GM23248 (cell line): Measurements from ENCODE around the gene FREY1. TPM values are rescaled to one million over a fixed set of nuclear protein-coding genes. Genes with fewer than 3 reads are reported as not detected.

Experiments used
- DNase-seq: peaks from one replicate; pipeline ENCODE4 v3.0.0-alpha.2; 2015
- H2AFZ ChIP-seq: fragments of 200-600 bp; sonication (generic); 2 replicates; pipeline ENCODE4 v1.6.1; 2016; ENCODE audit warnings: antibody characterized with exemption
- H3F3A ChIP-seq: fragments of 200-600 bp; sonication (generic); 2 replicates; pipeline ENCODE4 v1.6.1; 2016; ENCODE audit warnings: mild to moderate bottlenecking, antibody characterized with exemption, mixed run types; ENCODE audit not compliant: insufficient read depth
- H3K27ac ChIP-seq: fragments of 200-600 bp; sonication (generic); 2 replicates; pipeline ENCODE4 v1.5.1; 2016; ENCODE audit warnings: mild to moderate bottlenecking
- H3K27me3 ChIP-seq: fragments of 200-600 bp; sonication (generic); replicated peaks from 2 replicates; pipeline ENCODE4 v1.6.1; 2016; ENCODE audit warnings: mild to moderate bottlenecking; ENCODE audit not compliant: insufficient read depth
- H3K36me3 ChIP-seq: fragments of 200-600 bp; sonication (generic); 2 replicates; pipeline ENCODE4 v1.6.1; 2016; ENCODE audit warnings: low read depth, mild to moderate bottlenecking
- H3K4me1 ChIP-seq: fragments of 200-600 bp; sonication (generic); 2 replicates; pipeline ENCODE4 v1.6.1; 2016; ENCODE audit warnings: mild to moderate bottlenecking; ENCODE audit not compliant: insufficient read depth
- H3K4me2 ChIP-seq: fragments of 200-600 bp; sonication (generic); one replicate; pipeline ENCODE4 v1.6.1; 2016; ENCODE audit warnings: mild to moderate bottlenecking; ENCODE audit not compliant: unreplicated experiment
- H3K4me3 ChIP-seq: fragments of 200-600 bp; sonication (generic); 2 replicates; pipeline ENCODE4 v1.5.1; 2016; ENCODE audit warnings: mild to moderate bottlenecking
- H3K79me2 ChIP-seq: fragments of 200-600 bp; sonication (generic); 2 replicates; pipeline ENCODE4 v1.6.1; 2016; ENCODE audit warnings: mild to moderate bottlenecking; ENCODE audit not compliant: insufficient read depth
- H3K9ac ChIP-seq: fragments of 200-600 bp; sonication (generic); 2 replicates; pipeline ENCODE4 v1.6.1; 2016; ENCODE audit warnings: mild to moderate bottlenecking
- H3K9me2 ChIP-seq: fragments of 200-600 bp; sonication (generic); 2 replicates; pipeline ENCODE4 v1.6.1; 2016; ENCODE audit warnings: mixed run types, mild to moderate bottlenecking, moderate library complexity; ENCODE audit not compliant: insufficient read depth
- H3K9me3 ChIP-seq: fragments of 200-600 bp; sonication (generic); one replicate; pipeline ENCODE4 v1.6.1; 2017; ENCODE audit warnings: low read depth
- H4K20me1 ChIP-seq: fragments of 200-600 bp; sonication (generic); 2 replicates; pipeline ENCODE4 v1.6.0; 2016; ENCODE audit not compliant: insufficient read depth
- EZH2 ChIP-seq: fragments of 200-600 bp; sonication (generic); IDR thresholded peaks from 2 replicates; pipeline ENCODE4 v1.6.1; 2018; ENCODE audit warnings: antibody characterized with exemption, mild to moderate bottlenecking; ENCODE audit not compliant: insufficient read depth, poor library complexity, severe bottlenecking
- EZH2phosphoT487 ChIP-seq: fragments of 200-600 bp; sonication (generic); IDR thresholded peaks from 2 replicates; pipeline ENCODE4 v1.6.1; 2018; ENCODE audit warnings: antibody characterized with exemption, moderate library complexity, mild to moderate bottlenecking, low read depth; ENCODE audit not compliant: insufficient read depth
- WGBS, 2 experiments: methylation state at CpG; one replicate each; pipeline ENCODE4 v1.1.6; 2015 to 2017; ENCODE audit warnings: low lambda C conversion rate in 2 of 2, low coverage in 1 of 2; ENCODE audit errors: missing lambda C conversion rate in 2 of 2; 5-methylcytosine and 5-hydroxymethylcytosine counted together
- in situ Hi-C: fragments of 300-500 bp; cut with MboI; formaldehyde crosslinking; loops from 2 replicates; pipeline ENCODE4 v1.15.0; 2020
- polyA plus RNA-seq: library from polyadenylated mRNA; unstranded; fragments of >200 nt; fragmentation: Nextera tagmentation; extraction: Ambion mirVana; gene quantifications from 2 replicates; pipeline ENCODE4 v1.2.1, GENCODE V29; 2016
- total RNA-seq: library from RNA; depleted of rRNA; stranded (reverse); fragments of >200 nt; shearing (Covaris generic); gene quantifications from 2 replicates; pipeline ENCODE4 v1.2.3, GENCODE V29; 2014

FREY1 gene
- total and polyA plus RNA-seq, 2 experiments from 2014 or later = not detected

- Histone ChIP-seq H4K20me1 (no peaks in the 10 kb centered on the region), H3K4me2 (no peak overlapping the region), H3K79me2 (no peaks in the 10 kb centered on the region), H3K27me3 (no peaks in the 10 kb centered on the region), H3K9me2 (no peaks in the 10 kb centered on the region), H3K4me1 (no peaks in the 10 kb centered on the region), H2AFZ (no peak overlapping the region), H3F3A (no peaks in the 10 kb centered on the region), H3K9me3 (no peaks in the 10 kb centered on the region), H3K27ac (no peak overlapping the region), H3K4me3 (no peak overlapping the region), H3K9ac (no peak overlapping the region), H3K36me3 (no peaks in the 10 kb centered on the region)
- WGBS, 2 experiments = 83 to 85% methylated on average over 19 of the region's 19 CpGs
- in situ Hi-C loops = loop anchor here (10.0 kb wide), 1 partner anchor 60 kb away; the partner anchor contains the start of gene CRY2
- TF ChIP-seq EZH2 (no peak), EZH2phosphoT487 (no peak)
- DNase-seq = no peak
Observed at GRCh38 chr11:45905095-45905494, 2.0 kb downstream of the FREY1 start.

GRCh38 chr11:45904309-45904915 is 2.7 kb downstream of the FREY1 start:
- in situ Hi-C loops = loop anchor here (10.0 kb wide), 1 partner anchor 60 kb away; the partner anchor contains the start of gene CRY2
- Histone ChIP-seq H2AFZ (no peak overlapping the region), H3K4me2 (no peak overlapping the region), H3K9me2 (no peaks in the 10 kb centered on the region), H3K27me3 (no peaks in the 10 kb centered on the region), H4K20me1 (no peaks in the 10 kb centered on the region), H3K79me2 (no peaks in the 10 kb centered on the region), H3K27ac (no peak overlapping the region), H3K9ac (no peak overlapping the region), H3K4me3 (no peak overlapping the region), H3F3A (no peaks in the 10 kb centered on the region), H3K4me1 (no peaks in the 10 kb centered on the region), H3K9me3 (no peaks in the 10 kb centered on the region), H3K36me3 (no peaks in the 10 kb centered on the region)
- TF ChIP-seq EZH2 (no peak), EZH2phosphoT487 (no peak)
- WGBS, 2 experiments = 73 to 75% methylated on average over 13 to 15 of the region's 15 CpGs
- DNase-seq = no peak

- in situ Hi-C loops = loop anchor here (10.0 kb wide), 1 partner anchor 58 kb away; the partner anchor contains the start of gene CRY2
- Histone ChIP-seq H2AFZ (no peak overlapping the region), H3K27ac (no peak overlapping the region), H3K27me3 (no peaks in the 10 kb centered on the region), H3K36me3 (no peaks in the 10 kb centered on the region), H3K4me3 (no peak overlapping the region), H3K4me1 (no peaks in the 10 kb centered on the region), H3K9ac (no peak overlapping the region), H3K79me2 (no peaks in the 10 kb centered on the region), H3F3A (no peaks in the 10 kb centered on the region), H3K9me2 (no peaks in the 10 kb centered on the region), H3K4me2 (no peak overlapping the region), H4K20me1 (no peaks in the 10 kb centered on the region), H3K9me3 (no peaks in the 10 kb centered on the region)
- DNase-seq = no peak
- no peak for TF ChIP-seq EZH2
- TF ChIP-seq EZH2phosphoT487 = no peak
- 88 to 92% methylated on average over 34 to 53 of the region's 56 CpGs for WGBS, 2 experiments
Observed at GRCh38 chr11:45902452-45903380, 4.4 kb downstream of the FREY1 start.

- H3K27me3 ChIP-seq = no peaks in the 10 kb centered on the region
- H3F3A ChIP-seq = no peaks in the 10 kb centered on the region
- TF ChIP-seq EZH2 (no peak), EZH2phosphoT487 (no peak)
- in situ Hi-C loops = loop anchor here (10.0 kb wide), 1 partner anchor 57 kb away; the partner anchor contains the start of gene CRY2
- no peaks in the 10 kb centered on the region for H4K20me1 ChIP-seq
- no peaks in the 10 kb centered on the region for H3K79me2 ChIP-seq
- no peak overlapping the region for H3K4me3 ChIP-seq
- no peak overlapping the region for H3K4me2 ChIP-seq
- DNase-seq = no peak
- no peaks in the 10 kb centered on the region for H3K36me3 ChIP-seq
- H3K9ac ChIP-seq = no peak overlapping the region
- H3K9me3 ChIP-seq = no peaks in the 10 kb centered on the region
- H2AFZ ChIP-seq = no peak overlapping the region
- 62 to 69% methylated on average over 6 of the region's 6 CpGs for WGBS, 2 experiments
- no peak overlapping the region for H3K27ac ChIP-seq
- H3K4me1 ChIP-seq = no peaks in the 10 kb centered on the region
- no peaks in the 10 kb centered on the region for H3K9me2 ChIP-seq
Observed at GRCh38 chr11:45901626-45902025, 5.4 kb downstream of the FREY1 start.
